Measurements from ENCODE around the gene PPP3R1. TPM values are rescaled to one million over a fixed set of nuclear protein-coding genes. Genes with fewer than 3 reads are reported as not detected.

Gene PPP3R1
- polyA plus RNA-seq, 2 of the 4 experiments (the other 2 are of a cell fraction) = 27.3 to 55.1 TPM

DNA sequence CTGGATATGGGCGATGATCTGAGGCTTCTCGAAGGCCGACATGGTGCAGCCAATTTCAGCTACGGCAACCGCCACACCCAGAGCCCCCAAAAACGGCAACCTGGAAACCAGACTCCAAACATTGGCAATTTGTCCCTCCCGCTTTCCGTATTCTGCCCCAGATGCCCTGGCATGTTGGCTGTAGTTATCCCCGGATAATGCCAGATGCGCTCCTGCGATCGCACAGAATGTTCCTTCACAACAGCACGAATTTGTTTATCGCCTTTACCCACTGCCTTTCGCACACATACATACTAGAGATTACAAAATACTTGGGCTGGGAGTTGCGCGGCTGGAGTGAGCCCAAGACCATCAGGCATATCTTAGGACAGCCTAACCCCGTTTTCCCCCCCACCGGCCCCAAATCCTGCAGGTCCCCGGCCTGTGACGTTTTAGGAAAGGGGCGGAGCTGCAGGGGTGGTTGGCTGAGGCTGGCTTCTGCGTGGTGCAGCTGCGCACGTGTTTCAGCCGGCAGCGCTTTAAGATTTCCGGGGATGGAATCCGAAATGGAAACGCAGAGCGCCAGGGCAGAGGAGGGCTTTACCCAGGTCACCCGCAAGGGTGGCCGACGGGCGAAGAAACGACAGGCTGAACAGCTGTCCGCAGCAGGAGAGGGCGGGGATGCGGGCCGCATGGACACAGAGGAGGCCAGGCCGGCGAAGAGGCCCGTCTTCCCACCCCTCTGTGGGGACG lies 94.8 kb downstream of the PPP3R1 start, which contains the start of gene PNO1 (continued):
- TF ChIP-seq, protein P1, sequence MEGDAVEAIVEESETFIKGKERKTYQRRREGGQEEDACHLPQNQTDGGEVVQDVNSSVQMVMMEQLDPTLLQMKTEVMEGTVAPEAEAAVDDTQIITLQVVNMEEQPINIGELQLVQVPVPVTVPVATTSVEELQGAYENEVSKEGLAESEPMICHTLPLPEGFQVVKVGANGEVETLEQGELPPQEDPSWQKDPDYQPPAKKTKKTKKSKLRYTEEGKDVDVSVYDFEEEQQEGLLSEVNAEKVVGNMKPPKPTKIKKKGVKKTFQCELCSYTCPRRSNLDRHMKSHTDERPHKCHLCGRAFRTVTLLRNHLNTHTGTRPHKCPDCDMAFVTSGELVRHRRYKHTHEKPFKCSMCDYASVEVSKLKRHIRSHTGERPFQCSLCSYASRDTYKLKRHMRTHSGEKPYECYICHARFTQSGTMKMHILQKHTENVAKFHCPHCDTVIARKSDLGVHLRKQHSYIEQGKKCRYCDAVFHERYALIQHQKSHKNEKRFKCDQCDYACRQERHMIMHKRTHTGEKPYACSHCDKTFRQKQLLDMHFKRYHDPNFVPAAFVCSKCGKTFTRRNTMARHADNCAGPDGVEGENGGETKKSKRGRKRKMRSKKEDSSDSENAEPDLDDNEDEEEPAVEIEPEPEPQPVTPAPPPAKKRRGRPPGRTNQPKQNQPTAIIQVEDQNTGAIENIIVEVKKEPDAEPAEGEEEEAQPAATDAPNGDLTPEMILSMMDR (IDR thresholded peaks at IDR 0.05) = no peak
- TF ChIP-seq ZSCAN20 (CRISPR knock-in tag; IDR thresholded peaks at IDR 0.05) (no peak), ZFP36 (IDR thresholded peaks at IDR 0.05; ENCODE audit: borderline replicate concordance, partially characterized antibody) (no peak), CHD2 (IDR thresholded peaks at IDR 0.05; ENCODE audit: low read length, partially characterized antibody) (no peak), NR3C1 (IDR thresholded peaks at IDR 0.05) (no peak), ELK1 (IDR thresholded peaks at IDR 0.05; ENCODE audit: low read depth, low read length) (no peak; the same call in 1 of the 2 replicates), FOSB (CRISPR knock-in tag; IDR thresholded peaks at IDR 0.05) (no peak), MAFK (IDR thresholded peaks at IDR 0.05; ENCODE audit: partially characterized antibody) (no peak), MAZ (IDR thresholded peaks at IDR 0.05; ENCODE audit: borderline replicate concordance, low read depth, low read length) (peak; percentile 72; the same call in 1 of the 2 replicates), EHF (CRISPR knock-in tag; IDR thresholded peaks at IDR 0.05) (no peak), ZNF302 (CRISPR knock-in tag; IDR thresholded peaks at IDR 0.05) (no peak), BCL3 (IDR thresholded peaks at IDR 0.05) (peak; percentile 56; the same call in 1 of the 3 replicates), SMC3 (IDR thresholded peaks at IDR 0.05) (peak; percentile 9; the same call in 1 of the 3 replicates), HOXB13 (CRISPR knock-in tag; IDR thresholded peaks at IDR 0.05; ENCODE audit: low read depth) (no peak), GATA3 (IDR thresholded peaks at IDR 0.05; ENCODE audit: borderline replicate concordance) (no peak; the same call in 1 of the 2 replicates), NPAS2 (CRISPR knock-in tag; IDR thresholded peaks at IDR 0.05; ENCODE audit: borderline replicate concordance) (peak; percentile 17; the same call in 1 of the 2 replicates), TP53 (CRISPR knock-in tag; IDR thresholded peaks at IDR 0.05) (no peak), POLR2AphosphoS2 (conservative IDR thresholded peaks at IDR 0.05; ENCODE audit: low read length) (no peak), JUNB (IDR thresholded peaks at IDR 0.05) (no peak), POLR2A (IDR thresholded peaks at IDR 0.05; ENCODE audit: low read length) (peak; percentile 59), NFE2L2 (conservative IDR thresholded peaks at IDR 0.05; ENCODE audit: low read length) (no peak; the same call in 1 of the 2 replicates), PBX3 (IDR thresholded peaks at IDR 0.05) (no peak), HOXB5 (CRISPR knock-in tag; IDR thresholded peaks at IDR 0.05) (no peak), TFCP2L1 (CRISPR knock-in tag; IDR thresholded peaks at IDR 0.05) (no peak), HEYL (CRISPR knock-in tag; IDR thresholded peaks at IDR 0.05) (no peak), CBX8 (IDR thresholded peaks at IDR 0.05) (no peak)
